Hippocampal formation (tissue), 2 donors: ENCODE measurements around the gene METTL14.

ENCODE experiments used
- DNase-seq, 2 donors: peaks; one replicate each; lab custom pipeline; 2025; lab: John Stamatoyannopoulos, UW

The METTL14 gene

DNA sequence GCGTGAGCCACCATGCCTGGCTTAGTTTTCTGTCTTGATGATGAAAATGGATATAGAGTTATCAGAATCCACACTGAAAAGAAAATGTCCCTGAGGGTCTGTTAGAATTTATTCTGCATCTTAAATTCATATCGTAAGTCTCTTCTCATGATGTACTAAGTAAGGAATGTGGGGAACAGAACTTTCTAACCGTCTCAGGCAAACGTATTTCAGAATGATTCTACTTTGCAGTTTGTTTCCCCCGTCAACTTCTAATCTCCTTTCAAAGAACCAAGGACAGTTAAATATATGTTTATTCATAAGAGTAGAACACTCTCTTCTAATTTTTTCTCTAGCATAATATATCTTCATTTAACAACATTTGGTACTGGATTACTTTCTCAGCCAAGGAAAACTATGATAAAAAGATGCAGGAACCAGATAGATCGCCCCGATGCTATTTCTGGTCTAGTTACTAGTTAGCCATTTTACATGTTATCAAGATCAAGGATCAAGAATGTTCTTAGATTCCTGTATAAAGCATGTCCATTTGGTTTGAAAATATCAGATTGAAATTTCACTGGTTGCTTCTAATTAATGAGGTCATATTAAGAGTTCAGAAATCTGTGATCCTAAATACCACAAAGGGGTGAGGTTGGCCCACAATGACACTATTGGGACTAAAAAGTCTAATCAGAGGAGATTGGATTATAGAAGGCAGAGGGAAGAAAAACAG is 49.5 kb downstream of the METTL14 start:
- no peak for DNase-seq

DNA sequence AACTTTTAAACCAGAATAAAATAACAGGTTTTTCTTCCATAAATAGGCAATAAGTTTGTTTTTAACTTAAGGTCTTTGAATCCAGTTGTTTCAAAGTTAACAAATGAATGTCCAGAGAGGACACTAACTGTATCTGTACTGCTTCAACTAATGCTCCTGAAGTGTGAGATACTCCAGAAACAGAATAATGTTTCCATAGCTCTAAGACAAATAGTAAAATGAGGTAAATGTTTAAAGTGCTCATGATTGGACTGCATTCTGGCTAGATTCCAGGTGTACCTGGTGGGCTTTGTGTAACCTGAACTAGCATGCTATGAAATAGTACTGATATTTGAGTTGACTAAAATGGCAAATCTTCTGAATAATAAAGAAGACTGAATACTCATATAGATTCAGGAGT is 51.7 kb downstream of the METTL14 start:
- no peak for DNase-seq

DNA sequence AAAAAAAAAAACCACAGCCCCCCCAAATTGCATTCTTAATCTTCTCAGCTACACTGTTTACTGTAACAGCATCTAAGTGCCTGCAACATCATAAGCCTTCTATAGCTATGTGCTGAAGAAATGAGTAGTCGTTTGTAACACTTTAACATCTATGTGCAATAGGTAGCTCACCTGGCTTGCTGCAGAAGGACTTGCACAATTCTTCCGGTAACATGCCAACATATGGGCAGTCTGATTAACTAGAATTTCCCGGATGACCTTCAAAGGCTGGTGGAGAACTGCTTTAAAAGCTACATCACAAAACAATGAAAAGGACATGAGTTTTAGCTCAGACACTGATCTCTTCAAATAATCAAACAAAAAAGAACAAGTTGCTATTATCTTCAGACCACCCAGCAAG is 52.9 kb downstream of the METTL14 start:
- no peak for DNase-seq

DNA sequence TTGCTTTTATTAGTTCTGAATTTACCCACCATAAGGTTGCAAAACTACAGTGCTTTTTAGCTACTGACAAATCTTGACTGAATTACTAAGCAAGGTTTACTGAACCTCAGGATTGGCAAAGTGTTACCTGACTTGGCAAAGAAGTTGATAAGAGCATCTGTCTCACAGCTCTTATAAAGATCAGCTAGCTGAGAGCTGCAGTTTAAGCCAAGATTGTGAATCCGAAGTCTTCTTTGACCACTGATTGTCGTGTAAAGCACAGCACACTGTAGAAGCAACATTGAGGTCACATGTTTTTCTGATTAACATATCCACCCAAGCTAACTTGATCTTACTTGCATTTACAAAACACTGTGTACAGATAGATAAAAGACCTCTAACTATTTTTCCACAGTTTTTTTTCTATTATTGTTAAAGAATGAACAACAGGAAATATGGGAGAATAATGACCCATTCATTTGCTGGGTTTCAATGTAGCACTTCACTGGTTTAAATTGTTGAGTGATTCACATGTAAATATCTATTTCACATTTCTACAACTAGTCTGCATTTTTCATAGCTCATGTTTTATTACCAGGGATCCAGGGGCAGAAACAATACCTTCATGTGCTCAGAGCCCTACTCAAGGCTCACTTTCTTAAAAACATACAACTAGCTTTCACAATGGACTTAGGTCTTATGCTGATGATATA is 54.0 kb downstream of the METTL14 start:
- no peak for DNase-seq

DNA sequence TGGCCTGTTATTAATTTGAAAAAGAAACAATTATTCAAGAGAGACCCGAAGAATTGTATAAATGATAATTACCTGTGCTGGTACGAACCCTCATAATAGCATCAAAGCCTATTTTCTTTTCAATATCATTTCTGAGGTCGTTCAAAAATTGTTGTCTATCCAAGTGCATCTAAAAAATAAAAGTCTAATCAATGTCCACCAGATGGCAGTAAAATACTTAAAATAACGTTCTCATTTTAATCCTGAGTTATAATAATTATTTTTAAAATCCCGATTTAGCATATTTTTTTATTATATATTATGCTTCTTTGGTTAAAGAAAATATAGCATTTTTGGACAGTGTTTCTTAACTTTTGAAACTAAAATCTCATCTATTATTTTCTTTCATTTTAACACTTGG is 55.7 kb downstream of the METTL14 start:
- peak in 1 of 2 donors; percentile 56 for DNase-seq

DNA sequence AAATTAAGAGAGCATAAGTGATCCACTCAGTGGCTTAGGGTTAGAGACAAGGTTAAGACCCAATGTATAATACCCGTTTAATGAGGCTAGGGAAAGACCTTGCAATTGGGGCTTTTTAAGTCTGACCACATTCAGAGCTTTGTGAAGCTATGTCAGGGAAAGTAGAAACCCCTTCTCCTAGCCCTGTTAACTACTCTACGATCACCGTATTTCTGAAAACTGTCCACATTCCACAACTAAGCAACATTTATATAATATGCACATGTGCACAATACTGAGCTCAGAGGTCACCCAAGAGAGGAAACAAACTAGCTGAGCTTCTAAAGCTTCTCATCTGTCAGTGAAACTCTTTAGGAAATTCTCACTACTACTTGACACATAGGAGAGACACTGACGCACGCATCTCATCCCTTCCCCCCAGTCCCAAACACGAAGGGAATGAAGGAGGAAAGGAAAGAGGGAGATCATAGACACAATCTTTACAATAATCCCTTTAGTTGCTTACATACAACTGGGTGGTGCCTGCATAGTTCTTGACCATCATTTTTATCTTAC is 56.2 kb downstream of the METTL14 start:
- DNase-seq, result no peak

DNA sequence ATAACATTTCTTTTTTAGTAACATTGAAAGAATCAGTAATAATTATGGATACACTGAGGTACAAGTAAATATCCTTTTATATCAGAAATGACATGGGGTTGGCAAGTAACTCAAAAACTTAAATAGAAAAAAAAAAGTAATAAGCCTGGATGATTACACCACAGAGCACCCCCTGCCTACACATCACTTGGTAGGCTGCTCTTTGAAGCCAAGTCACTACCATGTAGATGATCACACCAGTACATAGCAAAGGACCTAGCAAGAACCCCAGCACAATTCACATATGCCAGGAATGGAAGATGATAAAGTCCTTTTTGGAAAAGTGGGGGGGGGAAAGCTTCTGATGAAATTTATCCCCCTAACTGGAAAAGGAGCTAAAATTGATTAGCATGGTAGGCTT is 56.9 kb downstream of the METTL14 start:
- no peak for DNase-seq

DNA sequence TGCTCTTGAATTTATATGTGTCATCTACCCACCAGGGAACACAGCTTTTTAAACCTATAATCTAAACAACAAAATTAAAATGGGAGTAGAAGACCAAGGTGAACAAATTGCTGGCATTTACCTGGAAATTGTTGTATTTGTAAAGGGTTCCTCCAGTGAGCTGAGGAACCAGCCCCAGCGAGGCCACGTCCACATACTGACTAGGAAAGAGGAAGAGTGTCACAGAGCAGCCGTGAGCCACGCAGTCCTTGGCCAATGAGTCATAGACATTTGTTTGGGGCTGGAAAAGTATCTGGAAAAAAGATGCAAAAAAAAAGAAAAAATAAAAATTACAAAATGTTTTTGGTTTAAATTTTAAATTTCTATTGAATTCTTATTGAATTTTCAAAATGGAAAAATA is 58.7 kb downstream of the METTL14 start:
- no peak for DNase-seq

DNA sequence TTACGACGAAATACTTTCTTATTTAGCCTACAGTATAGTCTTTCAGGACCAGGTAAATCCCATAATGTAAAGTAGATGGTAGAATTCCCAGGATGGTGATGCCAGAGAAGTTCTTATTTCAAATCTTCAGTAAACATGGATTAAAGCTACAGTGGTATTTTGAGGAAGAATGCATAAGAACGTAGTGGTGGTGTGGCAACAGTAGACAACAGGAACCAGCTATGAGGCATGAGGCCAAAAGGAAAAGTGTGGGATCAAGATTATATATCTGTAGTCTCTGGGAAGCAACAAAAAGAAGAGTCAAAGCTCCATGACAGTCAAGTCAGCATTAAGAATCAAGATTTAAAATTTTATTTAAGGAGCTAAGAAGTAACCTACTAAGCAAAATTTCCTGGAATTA is 60.2 kb downstream of the METTL14 start:
- DNase-seq, result no peak

DNA sequence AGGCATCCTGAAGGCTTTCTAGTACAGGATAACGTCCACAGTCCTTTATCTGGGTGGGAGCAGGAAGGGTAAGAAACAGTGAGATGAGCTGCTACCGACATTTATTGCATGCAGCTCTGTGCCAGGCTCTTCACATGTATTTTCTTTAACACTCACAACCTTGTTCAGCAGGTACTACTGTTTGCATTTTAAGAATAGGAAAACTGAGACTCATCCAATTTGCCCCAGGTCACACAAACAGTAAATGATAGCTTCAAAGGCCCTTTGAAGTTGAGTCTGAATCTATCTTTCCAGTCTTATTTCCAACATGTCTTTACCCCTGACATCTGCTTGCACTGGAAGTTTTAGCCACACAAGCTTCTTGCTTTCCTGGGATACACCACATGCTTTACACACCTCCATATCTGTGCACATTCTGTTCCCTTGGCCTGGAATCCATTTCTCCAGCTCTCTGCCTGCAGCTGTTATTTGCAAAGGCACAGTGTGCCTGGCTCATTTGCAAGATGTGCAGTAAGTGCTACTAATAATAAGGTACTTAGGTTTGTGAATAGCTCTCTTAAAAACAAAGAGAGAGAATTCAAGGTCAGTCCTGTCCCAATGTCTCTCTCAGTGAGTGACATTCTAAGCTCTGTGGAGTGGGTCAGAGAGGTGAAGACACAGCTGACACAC is 61.2 kb downstream of the METTL14 start:
- peak in 1 of 2 donors; percentile 46 for DNase-seq

DNA sequence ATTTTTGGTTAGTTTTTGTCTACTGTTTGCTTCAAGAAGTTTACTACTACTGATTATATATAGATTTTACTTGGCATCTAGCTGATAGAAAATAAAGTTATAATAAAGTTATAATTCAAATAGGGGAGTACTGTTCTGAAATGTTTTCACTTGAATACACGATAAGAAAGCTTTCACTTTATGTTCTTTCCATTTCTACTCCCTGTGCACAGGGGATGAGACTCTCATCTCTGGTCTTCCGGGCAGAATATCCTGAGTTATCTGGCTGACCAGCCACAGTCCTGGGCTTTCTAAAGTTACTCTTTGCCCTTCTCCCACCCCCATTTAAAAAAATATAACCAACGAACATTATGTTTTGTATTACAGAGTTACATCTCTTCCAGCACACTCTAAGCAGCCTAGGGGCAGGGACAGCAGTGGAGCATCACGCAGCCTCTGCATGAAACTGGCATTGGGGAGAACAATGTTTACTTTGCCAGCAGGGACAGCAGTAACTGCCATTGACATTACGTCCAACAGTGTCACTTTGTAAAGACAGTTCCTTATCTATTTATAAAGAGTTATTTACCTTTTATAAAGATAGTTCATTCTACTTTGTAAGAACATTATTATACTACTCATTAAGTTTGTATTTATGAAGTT is 64.3 kb downstream of the METTL14 start:
- no peak for DNase-seq

DNA sequence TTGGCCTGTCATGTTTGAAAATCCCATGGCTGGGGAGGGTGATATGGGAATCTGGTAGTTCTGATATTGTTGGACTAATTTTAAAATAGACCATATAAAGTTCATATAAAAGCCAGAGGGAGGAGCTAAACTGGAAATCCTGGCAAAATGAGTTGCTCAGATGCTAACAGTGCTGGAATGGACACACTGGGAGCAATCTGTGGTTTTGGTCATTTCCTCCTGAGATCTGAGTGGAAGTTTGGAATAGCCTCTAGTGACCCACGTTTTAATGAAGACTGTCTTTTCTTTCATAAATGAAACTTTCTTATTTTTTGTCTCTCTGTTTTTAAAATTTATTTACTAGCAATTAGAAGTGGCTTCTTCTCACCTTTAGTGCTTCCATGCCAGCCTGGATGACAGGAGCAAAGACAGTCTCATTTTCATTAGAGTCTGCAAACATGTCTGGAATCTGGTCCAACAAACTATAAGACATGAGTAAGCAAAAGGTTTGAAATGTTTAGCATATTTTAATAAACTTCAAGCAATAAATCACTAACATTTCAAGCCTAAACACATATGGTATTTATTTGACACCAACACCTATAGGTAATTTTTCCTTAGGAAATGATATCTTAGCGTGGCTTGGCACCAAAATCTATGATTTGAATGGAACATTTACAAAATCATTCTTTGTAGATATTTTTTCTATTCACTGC is 66.6 kb downstream of the METTL14 start:
- no peak for DNase-seq

DNA sequence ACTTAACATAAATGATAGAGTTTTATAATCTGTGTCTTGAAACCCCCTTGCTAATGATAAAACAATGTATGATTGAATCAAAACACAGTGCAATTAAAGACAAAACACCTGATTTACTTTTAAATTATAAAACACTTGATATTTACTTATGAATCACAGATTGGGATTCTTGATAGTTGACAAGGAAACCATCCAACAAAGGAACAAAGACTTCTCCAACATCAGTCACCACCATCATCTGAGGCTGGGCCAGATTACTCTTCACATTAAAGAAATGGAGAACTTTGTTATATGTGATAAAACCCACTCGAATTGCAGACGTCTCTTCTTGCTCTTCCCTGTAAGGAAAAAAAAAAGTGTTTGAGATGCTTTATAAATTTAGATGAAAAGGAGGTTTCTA is 67.4 kb downstream of the METTL14 start:
- no peak for DNase-seq

DNA sequence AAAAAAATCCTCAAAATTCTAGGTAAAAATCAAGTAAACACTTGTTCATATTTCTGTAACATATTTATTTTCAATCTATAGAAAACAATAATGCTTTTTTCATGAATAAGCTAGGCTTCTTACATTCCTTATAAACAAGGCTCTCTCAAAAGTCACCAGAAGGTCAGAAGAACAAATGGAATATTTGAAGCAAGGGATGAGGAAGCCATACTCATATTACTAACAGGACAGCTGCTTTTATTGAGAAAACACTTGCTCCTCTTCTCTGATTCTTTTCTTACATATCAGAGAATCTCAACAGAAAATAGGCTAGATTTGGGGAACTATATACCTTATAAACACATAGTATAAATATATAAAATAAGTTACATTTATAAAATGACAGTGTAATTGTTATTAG is 67.9 kb downstream of the METTL14 start:
- DNase-seq, result no peak

DNA sequence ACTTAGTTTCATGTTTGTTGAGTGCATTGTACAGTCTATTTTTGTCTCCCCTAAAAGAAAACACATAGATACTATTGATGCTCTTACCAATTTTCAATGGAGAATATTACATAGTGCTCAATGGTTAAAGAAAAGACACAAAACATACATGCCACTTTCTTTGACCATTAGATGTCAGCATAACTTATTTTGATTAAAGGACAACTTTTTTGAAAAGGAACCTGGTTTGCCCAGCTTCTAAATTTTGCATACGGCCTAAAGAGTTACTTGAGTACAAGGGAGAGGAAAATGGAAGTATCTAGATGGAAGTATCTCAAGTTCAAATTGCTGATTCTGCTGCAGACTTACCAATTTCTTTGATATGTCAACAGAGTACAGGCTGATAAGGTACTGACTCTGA is 68.5 kb downstream of the METTL14 start:
- no peak for DNase-seq

DNA sequence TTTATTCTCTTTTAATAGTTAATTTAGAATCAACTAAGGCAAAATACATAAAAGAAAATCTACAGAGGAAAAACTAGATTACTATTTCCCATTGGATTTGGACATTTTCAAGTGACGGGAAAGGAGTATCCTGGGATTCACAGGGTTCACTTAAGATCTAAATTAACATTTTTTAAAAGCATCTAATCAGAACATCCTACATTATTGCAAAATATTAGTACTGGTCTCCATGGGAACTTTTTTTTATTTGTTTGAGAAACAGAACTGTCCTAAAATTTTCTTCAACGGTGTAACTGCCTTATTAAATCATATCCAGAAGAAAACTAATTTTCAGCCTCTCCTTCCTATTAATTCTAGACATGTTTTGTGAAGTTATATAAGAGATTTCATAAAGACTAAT is 69.7 kb downstream of the METTL14 start:
- DNase-seq, result no peak

DNA sequence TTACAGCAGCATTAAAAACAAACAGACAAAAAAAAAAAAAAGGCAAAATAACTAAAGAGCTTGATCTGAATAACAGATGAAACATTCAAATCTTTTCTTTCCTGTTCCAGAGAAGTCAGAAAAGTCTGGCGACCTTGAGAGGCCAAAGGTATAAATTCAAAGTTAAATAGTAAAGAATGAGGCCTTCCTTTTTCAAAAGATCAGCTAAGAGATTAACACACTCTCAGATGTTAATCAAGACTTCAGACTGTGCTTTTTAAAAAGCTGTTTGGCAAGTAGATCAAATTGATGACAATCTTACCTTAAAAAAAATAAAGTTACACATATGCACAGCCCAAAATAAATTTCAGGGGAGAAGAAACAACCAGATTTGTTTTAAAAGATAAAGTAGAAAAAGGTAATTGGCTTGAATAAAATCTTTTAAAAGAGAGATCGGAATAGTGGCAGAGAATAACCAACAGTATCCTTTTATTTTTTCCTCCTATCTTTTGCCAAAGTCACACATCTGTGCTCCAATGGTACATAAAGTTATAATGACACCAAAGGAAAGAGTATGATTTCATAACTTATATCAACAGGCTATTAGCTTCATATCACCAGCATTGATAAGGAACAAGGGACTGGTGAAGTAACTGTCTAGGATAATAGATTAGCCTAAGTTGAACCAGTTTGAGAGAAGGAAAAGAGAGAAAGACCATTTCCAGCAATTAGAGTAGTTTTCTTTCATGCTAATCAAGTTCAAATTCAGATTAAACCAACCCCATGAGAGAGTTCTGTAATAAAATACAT is 70.4 kb downstream of the METTL14 start:
- no peak for DNase-seq

DNA sequence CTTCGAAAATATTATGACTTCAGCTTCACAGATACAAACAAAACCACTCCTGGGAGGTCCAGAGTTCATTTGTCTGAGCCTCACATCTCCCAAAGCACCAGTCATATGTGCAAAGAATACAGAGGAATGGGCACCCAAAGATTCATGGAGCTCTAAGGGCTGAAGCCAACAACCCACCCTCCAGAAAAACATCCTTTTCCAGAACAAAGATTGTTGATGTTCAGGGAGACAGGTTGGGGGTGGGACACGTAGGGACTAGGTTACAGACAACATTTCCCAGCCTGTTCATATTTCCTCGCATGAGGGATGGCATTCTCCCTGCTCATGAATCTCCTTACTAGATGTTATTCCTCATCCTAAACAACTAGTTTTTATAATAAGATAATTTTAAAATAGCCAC is 71.2 kb downstream of the METTL14 start:
- no peak for DNase-seq

DNA sequence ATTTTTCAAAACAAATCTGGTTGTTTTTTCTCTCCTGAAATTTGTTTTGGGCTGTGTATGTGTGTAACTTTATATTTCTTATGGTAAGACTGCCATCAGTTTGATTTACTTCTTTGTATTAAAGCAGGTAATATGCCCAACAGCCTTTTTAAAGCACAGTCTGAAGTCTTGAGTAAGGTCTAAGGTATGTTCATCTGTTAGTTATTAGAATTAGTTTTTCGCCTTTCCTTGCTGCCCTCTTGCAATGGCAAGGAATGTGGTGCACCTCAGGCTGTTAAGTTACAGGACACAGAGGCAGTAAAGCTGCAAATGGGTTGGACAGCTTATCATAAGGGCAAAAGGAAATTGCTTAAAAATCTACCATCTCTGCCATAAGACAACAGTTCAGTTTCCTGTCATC is 71.8 kb downstream of the METTL14 start:
- no peak for DNase-seq

DNA sequence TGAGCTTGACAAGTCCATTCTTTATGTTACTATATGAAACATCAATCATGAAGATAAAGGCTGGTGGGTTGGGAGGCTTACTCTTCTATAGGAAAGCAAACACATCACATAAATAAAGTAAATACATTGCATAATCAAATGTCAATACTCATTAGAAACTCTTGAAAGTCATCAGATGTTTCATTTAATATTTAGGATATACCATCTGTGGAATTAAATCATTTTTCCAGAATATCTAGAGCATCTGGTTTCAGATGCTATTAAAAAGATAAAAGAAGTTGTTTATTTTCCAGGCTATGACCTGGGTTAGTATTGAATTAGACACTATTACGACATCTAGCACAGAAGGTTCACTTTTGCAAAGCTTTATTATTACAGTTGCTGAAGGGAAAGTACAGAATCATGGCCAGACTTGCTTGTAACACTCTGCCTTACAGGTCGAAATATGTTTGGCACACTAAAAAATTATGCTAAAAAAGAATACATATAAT is 72.6 kb downstream of the METTL14 start:
- DNase-seq, result no peak

DNA sequence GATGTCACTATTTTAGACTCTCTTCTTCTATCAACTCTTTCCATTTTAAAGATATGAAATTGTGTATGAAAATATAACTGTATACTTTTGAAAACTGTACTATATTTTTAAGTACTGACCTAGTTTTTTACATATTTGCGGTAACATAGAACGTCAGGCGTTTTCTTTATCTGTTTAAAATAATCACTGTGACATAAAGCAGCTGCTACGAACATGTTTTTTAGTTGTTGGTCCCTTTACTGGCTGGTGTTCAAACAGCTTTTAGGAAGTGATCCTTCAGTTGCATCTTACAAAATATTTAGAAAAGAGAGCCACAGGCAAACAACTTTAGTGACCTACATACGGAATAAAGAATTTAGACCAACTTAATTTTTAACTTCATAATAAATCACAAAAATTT is 73.1 kb downstream of the METTL14 start:
- DNase-seq, result no peak
